Thoracic aorta (tissue), 2 donors: ENCODE measurements around the gene CRABP1. TPM values are rescaled to one million over a fixed set of nuclear protein-coding genes. Genes with fewer than 3 reads are reported as not detected.

Experiments
- ATAC-seq: fragments of 150-250 bp; one replicate; pipeline ENCODE4 v1.8.0; 2017; ENCODE audit warnings: low read depth; ENCODE audit not compliant: insufficient number of reproducible peaks, low FRiP score
- DNase-seq: peaks from one replicate; pipeline ENCODE4 v3.0.0-alpha.2; 2020; ENCODE audit warnings: low spot score
- H3K27ac ChIP-seq, 2 donors: fragments of 200-600 bp; sonication (generic); 1 replicate in 1 of 2; 2 replicates in 1 of 2; pipeline ENCODE4 v1.5.1; 2016; ENCODE audit warnings: mild to moderate bottlenecking in 2 of 2, moderate library complexity in 2 of 2
- H3K27me3 ChIP-seq: fragments of 200-600 bp; sonication (generic); replicated peaks from 2 replicates; pipeline ENCODE4 v1.6.0; 2016; ENCODE audit warnings: mild to moderate bottlenecking; ENCODE audit not compliant: insufficient read depth
- H3K36me3 ChIP-seq: fragments of 200-600 bp; sonication (generic); one replicate; pipeline ENCODE4 v1.5.1; 2016
- H3K4me1 ChIP-seq, 2 donors: fragments of 200-600 bp; sonication (generic); 1 replicate in 1 of 2; 2 replicates in 1 of 2; pipeline versions ENCODE4 v1.5.1 to v1.6.0; 2016; ENCODE audit warnings: low read depth in 2 of 2, mild to moderate bottlenecking in 1 of 2; ENCODE audit not compliant: control insufficient read depth in 1 of 2
- H3K4me3 ChIP-seq: fragments of 200-600 bp; sonication (generic); 2 replicates; pipeline ENCODE4 v1.5.1; 2016; ENCODE audit warnings: mild to moderate bottlenecking
- H3K9me3 ChIP-seq: fragments of 200-600 bp; sonication (generic); 2 replicates; pipeline ENCODE4 v1.5.1; 2016
- CTCF ChIP-seq: fragments of 200-600 bp; sonication (generic); IDR thresholded peaks from one replicate; pipeline ENCODE4 v1.5.1; 2019; ENCODE audit warnings: antibody characterized with exemption
- total RNA-seq, 2 donors: library from RNA; depleted of rRNA; stranded (reverse); fragments of >200 nt; gene quantifications; one replicate each; pipeline versions ENCODE4 v1.1.0 to v1.2.3, GENCODE V29; 2016

Gene CRABP1
- total RNA-seq, 2 donors from 2014 or later = 5.1 TPM; not detected in 1

- TF ChIP-seq CTCF = no peak
- Histone ChIP-seq H3K4me1 (no peaks in the 10 kb centered on the region), H3K27me3 (no peaks in the 10 kb centered on the region), H3K4me3 (no peak overlapping the region), H3K36me3 (no peaks in the 10 kb centered on the region), H3K9me3 (no peaks in the 10 kb centered on the region), H3K27ac (no peak overlapping the region)
- ATAC-seq = no peak
- DNase-seq = no peak
Observed at GRCh38 chr15:78355177-78355576, 15.0 kb downstream of the CRABP1 start.

GRCh38 chr15:78358102-78358870 lies 18.1 kb downstream of the CRABP1 start:
- Histone ChIP-seq H3K9me3 (no peaks in the 10 kb centered on the region), H3K27me3 (no peaks in the 10 kb centered on the region), H3K4me1 (no peaks in the 10 kb centered on the region), H3K36me3 (no peaks in the 10 kb centered on the region), H3K4me3 (no peak overlapping the region), H3K27ac (no peak overlapping the region)
- no peak for TF ChIP-seq CTCF
- no peak for ATAC-seq
- no peak for DNase-seq

- Histone ChIP-seq H3K27me3 (no peaks in the 10 kb centered on the region), H3K27ac (no peak overlapping the region), H3K4me3 (no peak overlapping the region), H3K36me3 (no peaks in the 10 kb centered on the region), H3K9me3 (no peaks in the 10 kb centered on the region), H3K4me1 (no peaks in the 10 kb centered on the region)
- TF ChIP-seq CTCF = no peak
- ATAC-seq = no peak
- no peak for DNase-seq
Observed at GRCh38 chr15:78359041-78359808, 19.1 kb downstream of the CRABP1 start.

GRCh38 chr15:78360367-78360801 lies 20.2 kb downstream of the CRABP1 start:
- Histone ChIP-seq H3K27me3 (no peaks in the 10 kb centered on the region), H3K4me1 (no peaks in the 10 kb centered on the region), H3K9me3 (no peaks in the 10 kb centered on the region), H3K4me3 (no peak overlapping the region), H3K36me3 (no peaks in the 10 kb centered on the region), H3K27ac (no peak overlapping the region)
- no peak for DNase-seq
- ATAC-seq = no peak
- no peak for TF ChIP-seq CTCF

- TF ChIP-seq CTCF = no peak
- no peak for DNase-seq
- no peaks in the 10 kb centered on the region for H3K27me3 ChIP-seq
- no peak for ATAC-seq
- H3K36me3 ChIP-seq = no peaks in the 10 kb centered on the region
- no peak overlapping the region for H3K27ac ChIP-seq
- no peak overlapping the region for H3K4me3 ChIP-seq
- no peaks in the 10 kb centered on the region for H3K4me1 ChIP-seq
- no peaks in the 10 kb centered on the region for H3K9me3 ChIP-seq
Observed at GRCh38 chr15:78360958-78361718, 21.0 kb downstream of the CRABP1 start.
